IgD-negative memory B cell (primary cell): ENCODE results near the gene TULP3. TPM values are rescaled to one million over a fixed set of nuclear protein-coding genes. Genes with fewer than 3 reads are reported as not detected.
A peak's percentile ranks its signal among the peaks of the same experiment; 100 is the strongest.

Experiments used
- H3K27ac Mint-ChIP-seq, 3 donors: one replicate each; pipeline ENCODE4 v1.8.0; 2020 to 2022; ENCODE audit warnings: mild to moderate bottlenecking in 3 of 3, mixed read lengths in 3 of 3, moderate library complexity in 1 of 3
- H3K27me3 Mint-ChIP-seq: one replicate; pipeline ENCODE4 v1.8.0; 2021; ENCODE audit warnings: mixed read lengths
- H3K36me3 Mint-ChIP-seq: one replicate; pipeline ENCODE4 v1.8.0; 2020; ENCODE audit warnings: mild to moderate bottlenecking, mixed read lengths
- H3K4me1 Mint-ChIP-seq, 3 donors: one replicate each; pipeline ENCODE4 v1.8.0; 2020 to 2022; ENCODE audit warnings: mixed read lengths in 3 of 3, mild to moderate bottlenecking in 1 of 3
- H3K4me3 Mint-ChIP-seq, 4 donors: one replicate each; pipeline ENCODE4 v1.8.0; 2020 to 2022; ENCODE audit warnings: mild to moderate bottlenecking in 4 of 4, mixed read lengths in 4 of 4, moderate library complexity in 3 of 4
- H3K9me3 Mint-ChIP-seq, 3 donors: one replicate each; pipeline ENCODE4 v1.8.0; 2020 to 2021; ENCODE audit warnings: mixed read lengths in 3 of 3, mild to moderate bottlenecking in 1 of 3
- polyA plus RNA-seq: library from polyadenylated mRNA; unstranded; fragments of 300-500 nt; fragmentation: Illumina TruSeq; gene quantifications from one replicate; pipeline ENCODE4 v1.2.3, GENCODE V29; 2021

The TULP3 gene
- polyA plus RNA-seq, 1 donor from 2014 or later: 10.0 TPM

DNA sequence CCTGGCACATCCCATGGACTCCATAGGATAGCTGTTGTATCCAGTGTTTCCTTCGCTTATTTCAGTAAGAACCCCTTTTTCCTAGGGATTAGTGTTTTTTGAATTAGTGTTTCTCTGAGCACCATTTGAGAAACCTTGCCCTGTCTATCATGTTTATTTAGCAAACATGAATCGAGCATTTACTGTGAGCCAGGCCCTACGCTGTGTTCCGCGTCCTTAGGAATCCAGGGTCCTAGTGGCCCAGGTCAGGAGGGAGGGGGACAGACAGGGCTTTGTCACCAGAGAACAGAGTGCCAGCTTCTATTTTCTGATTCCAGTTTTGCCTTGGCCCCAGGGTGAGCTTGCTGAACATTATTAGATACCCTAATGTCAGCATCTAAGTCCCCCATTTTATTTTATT lies 71.0 kb downstream of the TULP3 start:
- H3K36me3 Mint-ChIP-seq: no peaks in the 10 kb centered on the region
- peaks cover 3 to 15% (median 8%) of the 10 kb centered on the region in 3 donors for H3K4me1 Mint-ChIP-seq
- no peaks in the 10 kb centered on the region for H3K9me3 Mint-ChIP-seq
- no peak overlapping the region for H3K27ac Mint-ChIP-seq
- H3K4me3 Mint-ChIP-seq: no peak overlapping the region
- peaks cover 48% of the 10 kb centered on the region for H3K27me3 Mint-ChIP-seq

GRCh38 chr12:2963154-2963759 lies 72.6 kb downstream of the TULP3 start:
- Mint-ChIP-seq H3K4me1 (peaks cover 3 to 12% (median 8%) of the 10 kb centered on the region in 3 donors), H3K9me3 (no peaks in the 10 kb centered on the region), H3K27me3 (peaks cover 36% of the 10 kb centered on the region), H3K36me3 (no peaks in the 10 kb centered on the region), H3K4me3 (no peak overlapping the region), H3K27ac (no peak overlapping the region)

- Mint-ChIP-seq H3K4me1 (peaks cover 3 to 9% (median 5%) of the 10 kb centered on the region in 3 donors), H3K4me3 (no peak overlapping the region), H3K36me3 (no peaks in the 10 kb centered on the region), H3K9me3 (no peaks in the 10 kb centered on the region), H3K27ac (no peak overlapping the region), H3K27me3 (peaks cover 32% of the 10 kb centered on the region)
Measured at GRCh38 chr12:2963760-2964292, 73.1 kb downstream of the TULP3 start.

DNA sequence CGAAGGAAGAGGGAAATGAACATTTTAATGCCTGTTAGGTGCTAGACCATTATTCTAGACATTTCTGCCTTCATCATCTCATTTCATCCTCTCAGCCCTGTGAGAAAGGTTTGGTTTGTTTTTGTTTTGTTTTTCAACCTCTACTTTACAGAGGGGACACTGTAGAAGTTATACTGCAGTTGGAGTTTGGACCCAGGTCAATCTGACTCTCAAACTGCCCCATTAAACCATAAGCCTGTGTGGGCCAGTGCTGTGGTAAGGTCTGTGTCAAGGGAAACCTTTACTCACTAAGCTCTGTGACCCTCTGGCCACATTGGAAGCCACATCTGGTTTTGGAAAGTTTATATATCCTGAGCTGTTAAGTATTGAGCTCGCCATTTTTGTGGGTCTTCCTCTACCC lies 77.0 kb downstream of the TULP3 start:
- H3K4me3 Mint-ChIP-seq: no peak overlapping the region
- no peaks in the 10 kb centered on the region for H3K4me1 Mint-ChIP-seq
- no peak overlapping the region for H3K27ac Mint-ChIP-seq
- peaks cover 11% of the 10 kb centered on the region for H3K27me3 Mint-ChIP-seq
- peaks cover 0 to 2% (median 0%) of the 10 kb centered on the region in 3 donors for H3K9me3 Mint-ChIP-seq
- no peaks in the 10 kb centered on the region for H3K36me3 Mint-ChIP-seq

GRCh38 chr12:2970744-2971143 lies 80.1 kb downstream of the TULP3 start:
- Mint-ChIP-seq H3K4me3 (no peak overlapping the region), H3K4me1 (no peaks in the 10 kb centered on the region), H3K36me3 (no peaks in the 10 kb centered on the region), H3K27ac (no peak overlapping the region), H3K27me3 (peaks cover 3% of the 10 kb centered on the region), H3K9me3 (peaks cover 0 to 2% (median 0%) of the 10 kb centered on the region in 3 donors)

DNA sequence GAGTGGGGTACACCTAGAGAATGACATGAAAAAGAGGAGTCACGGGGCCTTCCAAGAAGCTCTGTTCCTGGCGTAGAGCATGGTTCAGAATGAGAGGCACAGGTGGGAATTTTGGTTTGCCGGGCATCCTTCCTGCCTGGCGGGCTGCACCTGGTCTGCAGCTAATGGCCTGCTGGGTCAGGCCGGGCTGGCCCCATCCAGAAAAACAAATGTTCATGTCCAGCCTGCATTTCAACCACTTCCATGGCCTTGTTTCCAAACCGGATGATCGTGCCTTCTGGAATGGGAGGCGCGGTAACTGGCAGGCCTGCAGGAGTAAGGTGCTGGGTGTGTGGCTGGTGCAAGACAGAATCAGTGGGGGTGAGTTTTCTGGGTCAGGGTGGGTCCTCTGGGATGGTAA lies 82.9 kb downstream of the TULP3 start:
- H3K36me3 Mint-ChIP-seq: no peaks in the 10 kb centered on the region
- no peak overlapping the region for H3K27ac Mint-ChIP-seq
- H3K27me3 Mint-ChIP-seq: peaks cover 5% of the 10 kb centered on the region
- H3K4me3 Mint-ChIP-seq: no peak overlapping the region
- H3K9me3 Mint-ChIP-seq: peaks cover 0 to 3% (median 0%) of the 10 kb centered on the region in 3 donors
- H3K4me1 Mint-ChIP-seq: no peaks in the 10 kb centered on the region

DNA sequence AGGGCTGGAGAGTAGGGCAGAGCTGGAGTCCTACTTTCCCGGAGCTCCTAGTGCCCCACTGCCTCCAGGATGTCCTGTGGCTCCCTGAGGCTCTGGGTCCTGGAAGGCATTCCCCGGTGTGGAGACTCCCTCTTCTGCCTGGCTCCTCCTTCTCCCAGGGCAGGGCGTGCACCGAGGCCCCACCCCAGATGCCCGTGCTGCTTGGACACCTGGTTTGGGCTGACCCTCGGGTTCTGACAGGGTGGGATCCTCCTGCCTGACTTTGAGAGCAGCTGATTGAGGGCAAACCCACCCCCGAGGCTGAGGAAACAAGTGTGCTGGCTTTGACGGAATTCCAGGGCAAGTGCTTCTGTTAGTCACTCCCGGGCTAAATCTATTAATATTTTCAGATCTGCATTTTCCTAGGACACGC lies 83.9 kb downstream of the TULP3 start:
- Mint-ChIP-seq H3K9me3 (peaks cover 0 to 3% (median 0%) of the 10 kb centered on the region in 3 donors), H3K4me3 (no peak overlapping the region), H3K4me1 (no peaks in the 10 kb centered on the region), H3K27me3 (peaks cover 5% of the 10 kb centered on the region), H3K27ac (no peak overlapping the region), H3K36me3 (no peaks in the 10 kb centered on the region)

- Mint-ChIP-seq H3K27ac (no peak overlapping the region), H3K4me1 (no peaks in the 10 kb centered on the region), H3K9me3 (peaks cover 0 to 1% (median 0%) of the 10 kb centered on the region in 3 donors), H3K36me3 (no peaks in the 10 kb centered on the region), H3K4me3 (no peak overlapping the region), H3K27me3 (peaks cover 8% of the 10 kb centered on the region)
Measured at GRCh38 chr12:2976581-2976996, 85.9 kb downstream of the TULP3 start.

DNA sequence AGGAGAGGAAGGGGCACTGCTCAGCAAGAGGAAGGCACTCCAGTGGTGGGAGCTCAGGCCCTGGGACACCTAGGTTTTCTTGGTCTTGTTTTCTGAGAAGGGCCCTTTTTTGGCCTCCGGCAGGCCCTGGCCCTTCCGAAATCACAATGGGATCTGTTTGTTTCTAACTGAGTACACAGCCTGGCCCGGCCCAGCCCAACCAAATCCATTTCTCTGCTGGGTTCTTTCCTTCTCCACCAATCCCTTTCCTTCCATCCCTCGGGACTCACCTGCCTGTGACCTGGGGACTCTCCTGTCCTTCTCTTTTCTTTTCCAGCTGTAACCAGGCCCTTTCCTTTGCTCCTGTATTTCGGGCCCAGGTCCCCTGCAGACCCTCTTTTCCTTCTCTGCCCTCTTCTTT lies 87.1 kb downstream of the TULP3 start:
- Mint-ChIP-seq H3K4me1 (no peaks in the 10 kb centered on the region), H3K27ac (no peak overlapping the region)

GRCh38 chr12:2979806-2980205 lies 89.1 kb downstream of the TULP3 start:
- Mint-ChIP-seq H3K36me3 (no peaks in the 10 kb centered on the region), H3K9me3 (peaks cover 0 to 1% (median 0%) of the 10 kb centered on the region in 3 donors), H3K27ac (no peak overlapping the region), H3K27me3 (peaks cover 8% of the 10 kb centered on the region), H3K4me3 (no peak overlapping the region), H3K4me1 (no peaks in the 10 kb centered on the region)

More for the DNA sequence above, 87.1 kb downstream of the TULP3 start:
- H3K4me3 Mint-ChIP-seq: no peak overlapping the region
- no peaks in the 10 kb centered on the region for H3K36me3 Mint-ChIP-seq
- H3K9me3 Mint-ChIP-seq: peaks cover 0 to 1% (median 0%) of the 10 kb centered on the region in 3 donors
- peaks cover 8% of the 10 kb centered on the region for H3K27me3 Mint-ChIP-seq

DNA sequence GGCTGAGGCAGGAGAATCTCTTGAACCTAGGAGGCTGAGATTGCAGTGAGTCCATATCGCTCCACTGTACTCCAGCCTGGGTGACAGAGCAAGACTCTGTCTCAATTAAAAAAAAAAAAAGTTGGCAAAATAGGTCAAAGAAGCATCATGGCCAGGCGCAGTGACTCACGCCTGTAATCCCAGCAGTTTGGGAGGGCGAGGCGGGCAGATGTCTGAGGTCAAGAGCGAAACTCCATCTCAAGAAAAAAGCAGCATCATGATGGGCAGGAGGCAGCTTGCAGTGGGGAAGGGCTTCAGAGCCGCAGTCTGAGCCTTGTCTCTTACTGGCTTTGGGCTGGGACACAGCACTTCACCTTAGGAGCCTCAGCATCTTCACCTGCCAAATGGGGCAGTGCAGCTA lies 89.9 kb downstream of the TULP3 start:
- H3K9me3 Mint-ChIP-seq: peaks cover 0 to 1% (median 0%) of the 10 kb centered on the region in 3 donors
- H3K27me3 Mint-ChIP-seq: peaks cover 6% of the 10 kb centered on the region

DNA sequence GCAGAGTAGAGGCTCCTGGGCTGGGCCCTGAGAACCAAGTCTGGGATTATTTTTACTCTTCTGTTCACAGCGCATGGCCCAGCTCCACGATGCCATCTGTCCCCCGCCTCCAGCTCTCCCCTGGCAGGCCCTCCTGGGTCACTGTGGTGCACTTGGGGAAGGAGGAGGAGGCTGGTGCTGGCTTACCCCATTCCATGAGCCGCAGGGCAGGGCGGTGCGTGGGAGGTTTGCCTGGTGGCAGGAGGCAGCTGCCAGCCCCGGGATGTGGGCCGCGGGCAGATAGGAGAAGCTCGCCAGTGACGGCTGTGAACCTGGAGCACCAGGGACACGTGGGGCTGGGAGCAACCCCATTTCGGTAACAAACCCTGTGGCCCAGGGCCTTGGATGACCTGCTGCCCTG lies 91.7 kb downstream of the TULP3 start:
- H3K4me3 Mint-ChIP-seq: no peak overlapping the region
- no peak overlapping the region for H3K27ac Mint-ChIP-seq
- H3K9me3 Mint-ChIP-seq: no peaks in the 10 kb centered on the region
- H3K36me3 Mint-ChIP-seq: no peaks in the 10 kb centered on the region
- no peaks in the 10 kb centered on the region for H3K4me1 Mint-ChIP-seq
- H3K27me3 Mint-ChIP-seq: peaks cover 3% of the 10 kb centered on the region

More for the DNA sequence above, 89.9 kb downstream of the TULP3 start:
- Mint-ChIP-seq H3K36me3 (no peaks in the 10 kb centered on the region), H3K4me1 (no peaks in the 10 kb centered on the region), H3K27ac (no peak overlapping the region), H3K4me3 (peak overlapping the region in 1 of 4 donors; percentile 21)

GRCh38 chr12:2984249-2984648 lies 93.6 kb downstream of the TULP3 start:
- no peaks in the 10 kb centered on the region for H3K36me3 Mint-ChIP-seq
- H3K27ac Mint-ChIP-seq: no peak overlapping the region
- no peak overlapping the region for H3K4me3 Mint-ChIP-seq

DNA sequence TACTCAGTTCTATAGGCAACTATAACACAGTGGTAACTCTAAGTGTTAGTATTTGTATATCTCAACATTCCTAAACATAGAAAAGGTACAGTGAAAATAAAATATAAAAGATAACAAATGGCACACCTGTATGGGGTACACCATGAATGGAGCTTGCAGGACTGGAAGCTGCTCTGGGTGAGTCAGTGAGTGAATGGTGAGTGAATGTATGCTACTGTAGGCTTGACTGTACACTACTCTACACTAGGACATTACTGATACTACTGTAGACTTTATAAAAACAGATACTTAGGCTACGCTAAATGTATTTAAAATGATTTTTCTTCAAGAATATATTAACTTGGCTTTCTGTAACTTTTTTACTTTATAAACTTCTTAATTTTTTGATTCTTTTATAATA lies 94.0 kb downstream of the TULP3 start:
- H3K27me3 Mint-ChIP-seq: peaks cover 3% of the 10 kb centered on the region
- H3K27ac Mint-ChIP-seq: no peak overlapping the region
- H3K36me3 Mint-ChIP-seq: no peaks in the 10 kb centered on the region
- H3K9me3 Mint-ChIP-seq: peaks cover 0 to 6% (median 1%) of the 10 kb centered on the region in 3 donors
- no peaks in the 10 kb centered on the region for H3K4me1 Mint-ChIP-seq
- no peak overlapping the region for H3K4me3 Mint-ChIP-seq

More at GRCh38 chr12:2984249-2984648, 93.6 kb downstream of the TULP3 start:
- Mint-ChIP-seq H3K4me1 (no peaks in the 10 kb centered on the region), H3K9me3 (peaks cover 0 to 5% (median 0%) of the 10 kb centered on the region in 3 donors), H3K27me3 (peaks cover 3% of the 10 kb centered on the region)

DNA sequence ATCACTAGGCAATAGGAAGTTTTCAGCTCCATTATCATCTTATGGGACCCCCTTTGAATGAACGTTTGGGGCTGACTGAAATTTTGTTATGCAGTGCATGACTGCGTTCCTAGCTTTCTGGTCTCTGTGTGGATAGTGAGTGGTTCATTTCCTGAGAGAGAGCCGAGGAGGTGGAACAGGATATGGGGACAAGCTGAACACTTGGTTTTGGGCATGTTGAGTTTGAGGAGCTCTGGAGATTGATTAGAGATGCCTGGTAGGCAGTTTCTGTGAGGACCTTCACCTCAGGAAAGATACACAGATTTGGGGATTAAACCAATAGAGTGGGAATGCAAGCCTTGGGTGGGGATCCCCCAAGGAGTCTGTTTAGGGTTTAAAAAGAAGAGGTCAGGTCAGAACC lies 96.2 kb downstream of the TULP3 start:
- Mint-ChIP-seq H3K36me3 (no peaks in the 10 kb centered on the region), H3K4me1 (no peaks in the 10 kb centered on the region), H3K27ac (no peak overlapping the region), H3K27me3 (no peaks in the 10 kb centered on the region), H3K9me3 (peaks cover 0 to 6% (median 2%) of the 10 kb centered on the region in 3 donors), H3K4me3 (peak overlapping the region in 1 of 4 donors; percentile 23)

DNA sequence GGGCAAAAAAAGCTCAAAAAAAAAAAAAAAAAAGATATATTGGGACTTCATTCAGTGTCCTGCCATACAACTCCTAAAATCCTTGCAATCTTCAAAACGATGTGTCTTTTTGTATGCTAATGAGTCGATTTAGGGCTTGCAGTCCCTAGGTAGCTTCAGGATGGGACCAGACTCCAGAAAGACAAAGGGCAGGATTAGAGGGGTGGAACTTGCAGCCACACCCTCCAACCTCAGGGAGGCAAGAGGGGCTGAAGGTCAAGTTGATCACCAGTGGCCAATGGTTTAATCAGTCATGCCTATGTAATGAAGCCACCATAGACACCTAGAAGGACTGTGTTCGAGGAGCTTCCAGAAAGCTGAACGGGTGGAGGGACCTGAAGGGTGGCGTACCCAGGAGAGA lies 97.8 kb downstream of the TULP3 start:
- Mint-ChIP-seq H3K27me3 (no peaks in the 10 kb centered on the region), H3K36me3 (no peaks in the 10 kb centered on the region)

More for the DNA sequence above, 97.8 kb downstream of the TULP3 start:
- Mint-ChIP-seq H3K4me3 (no peak overlapping the region), H3K4me1 (no peaks in the 10 kb centered on the region), H3K27ac (no peak overlapping the region), H3K9me3 (peaks cover 0 to 6% (median 2%) of the 10 kb centered on the region in 3 donors)
